Gastroesophageal sphincter (tissue), 4 donors: ENCODE results near the gene GOLGA5. TPM values are rescaled to one million over a fixed set of nuclear protein-coding genes. Genes with fewer than 3 reads are reported as not detected.

Source experiments
- ATAC-seq: fragments of 150-250 bp; one replicate; pipeline ENCODE4 v1.9.1; 2016; ENCODE audit warnings: mild to moderate bottlenecking, moderate library complexity
- H3K27ac ChIP-seq, 4 donors: fragments of 200-600 bp; sonication (generic) in 3 of 4; 1 replicate in 3 of 4; 2 replicates in 1 of 4; pipeline ENCODE4 v1.5.1; 2016 to 2019
- H3K27me3 ChIP-seq: fragments of 200-600 bp; sonication (generic); one replicate; pipeline ENCODE4 v1.5.1; 2019
- H3K36me3 ChIP-seq, 2 donors: fragments of 200-600 bp; sonication (generic); one replicate each; pipeline ENCODE4 v1.5.1; 2019; ENCODE audit warnings: control low read depth in 1 of 2
- H3K4me1 ChIP-seq, 3 donors: fragments of 200-600 bp; sonication (generic); 1 replicate in 2 of 3; 2 replicates in 1 of 3; pipeline ENCODE4 v1.5.1; 2016 to 2019; ENCODE audit warnings: control low read depth in 2 of 3
- H3K4me3 ChIP-seq, 2 donors: fragments of 200-600 bp; sonication (generic); one replicate each; pipeline ENCODE4 v1.5.1; 2019; ENCODE audit warnings: mild to moderate bottlenecking in 1 of 2, moderate library complexity in 1 of 2
- H3K9me3 ChIP-seq, 3 donors: fragments of 200-600 bp; sonication (generic); one replicate each; pipeline ENCODE4 v1.5.1; 2017 to 2019; ENCODE audit warnings: control low read depth in 2 of 3
- EP300 ChIP-seq: sonication (generic); formaldehyde crosslinking; IDR thresholded peaks from one replicate; pipeline ENCODE4 v1.6.1; 2017; ENCODE audit warnings: antibody characterized with exemption, mild to moderate bottlenecking
- POLR2A ChIP-seq, 2 donors: fragments of 450-650 bp; IDR thresholded peaks; one replicate each; pipeline ENCODE4 v1.6.1; 2017; ENCODE audit warnings: antibody characterized with exemption in 2 of 2, mild to moderate bottlenecking in 2 of 2, moderate library complexity in 1 of 2
- POLR2AphosphoS5 ChIP-seq: sonication (generic); formaldehyde crosslinking; IDR thresholded peaks from one replicate; pipeline ENCODE4 v1.6.1; 2017; ENCODE audit warnings: antibody characterized with exemption
- WGBS, 2 donors: methylation state at CpG; one replicate each; pipeline ENCODE4 v1.1.5; 2018; ENCODE audit warnings: low coverage in 1 of 2; 5-methylcytosine and 5-hydroxymethylcytosine counted together
- total RNA-seq, 4 donors: library from RNA; depleted of rRNA; stranded (reverse); fragments of >200 nt; gene quantifications; one replicate each; pipeline ENCODE4 v1.1.0, GENCODE V29; 2016
- TF ChIP-seq, protein P1 (sequence below), 4 experiments: fragments of 200-600 bp in 2 of 4; fragments of 450-650 bp in 2 of 4; sonication (generic) in 1 of 4; IDR thresholded peaks; one replicate each; pipeline ENCODE4 v1.5.1; 2017 to 2019; ENCODE audit warnings: antibody characterized with exemption in 4 of 4, mild to moderate bottlenecking in 2 of 4, moderate library complexity in 2 of 4

Gene GOLGA5
- total RNA-seq, 4 donors from 2014 or later: 27.6 to 41.7 (median 36.7) TPM

DNA sequence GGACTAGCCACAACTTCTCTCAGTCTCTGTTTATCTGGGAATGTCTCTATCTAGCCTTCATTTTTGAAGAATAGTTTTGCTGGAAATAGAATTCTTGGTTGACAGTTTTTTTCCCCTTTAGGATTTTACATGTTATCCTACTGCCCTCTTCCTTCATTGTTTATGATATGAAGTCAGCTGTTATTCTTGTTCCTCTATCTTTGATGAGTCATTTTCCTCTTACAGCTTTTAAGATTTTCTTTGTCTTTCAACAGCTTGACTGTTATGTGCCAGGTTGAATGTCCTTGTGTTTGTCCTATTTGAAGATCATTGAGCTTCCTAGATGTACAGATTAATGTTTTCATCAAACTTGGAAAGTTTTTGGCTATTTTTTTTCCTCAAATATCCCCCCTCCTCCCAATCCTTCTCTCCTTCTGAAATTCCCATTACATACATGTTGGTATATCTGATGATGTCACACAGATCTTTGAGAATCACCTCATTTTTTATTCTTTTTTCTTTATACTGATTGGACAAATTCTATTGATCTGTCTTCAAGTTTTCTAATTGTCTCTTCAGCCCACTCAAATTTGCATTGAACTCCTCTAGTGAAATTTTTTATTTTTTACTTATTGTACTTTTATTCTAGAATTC, 4.5 kb upstream of the GOLGA5 start:
- no peak overlapping the region for H3K27ac ChIP-seq

DNA sequence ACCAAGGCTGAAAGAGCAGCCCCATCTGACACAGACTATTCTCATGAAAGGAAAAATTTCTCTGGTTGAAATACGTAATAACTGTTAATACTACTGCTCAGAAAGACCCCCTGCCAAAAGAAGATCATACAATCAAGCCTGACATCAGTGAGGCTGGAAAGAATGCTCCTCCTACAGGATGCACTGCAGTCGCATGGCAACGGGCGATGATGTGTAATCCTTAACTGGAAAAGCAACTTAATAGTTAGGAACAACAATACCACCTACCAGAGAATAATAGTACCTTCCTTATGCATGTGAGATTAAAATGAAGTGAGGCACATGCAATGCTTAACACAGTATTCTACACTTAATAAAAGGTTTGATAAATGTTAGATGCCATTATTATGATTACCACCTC, 1.2 kb upstream of the GOLGA5 start:
- H3K27ac ChIP-seq: peak overlapping the region in 1 of 4 donors; percentile 87
- no peaks in the 10 kb centered on the region for H3K27me3 ChIP-seq
- peaks cover 6 to 27% (median 8%) of the 10 kb centered on the region in 3 donors for H3K4me1 ChIP-seq
- 67% methylated on average over 4 of the region's 4 CpGs for WGBS, 2 donors
- no peak for TF ChIP-seq POLR2A (IDR thresholded peaks at IDR 0.05)
- no peak for TF ChIP-seq EP300
- no peak for TF ChIP-seq POLR2AphosphoS5
- TF ChIP-seq, protein P1, sequence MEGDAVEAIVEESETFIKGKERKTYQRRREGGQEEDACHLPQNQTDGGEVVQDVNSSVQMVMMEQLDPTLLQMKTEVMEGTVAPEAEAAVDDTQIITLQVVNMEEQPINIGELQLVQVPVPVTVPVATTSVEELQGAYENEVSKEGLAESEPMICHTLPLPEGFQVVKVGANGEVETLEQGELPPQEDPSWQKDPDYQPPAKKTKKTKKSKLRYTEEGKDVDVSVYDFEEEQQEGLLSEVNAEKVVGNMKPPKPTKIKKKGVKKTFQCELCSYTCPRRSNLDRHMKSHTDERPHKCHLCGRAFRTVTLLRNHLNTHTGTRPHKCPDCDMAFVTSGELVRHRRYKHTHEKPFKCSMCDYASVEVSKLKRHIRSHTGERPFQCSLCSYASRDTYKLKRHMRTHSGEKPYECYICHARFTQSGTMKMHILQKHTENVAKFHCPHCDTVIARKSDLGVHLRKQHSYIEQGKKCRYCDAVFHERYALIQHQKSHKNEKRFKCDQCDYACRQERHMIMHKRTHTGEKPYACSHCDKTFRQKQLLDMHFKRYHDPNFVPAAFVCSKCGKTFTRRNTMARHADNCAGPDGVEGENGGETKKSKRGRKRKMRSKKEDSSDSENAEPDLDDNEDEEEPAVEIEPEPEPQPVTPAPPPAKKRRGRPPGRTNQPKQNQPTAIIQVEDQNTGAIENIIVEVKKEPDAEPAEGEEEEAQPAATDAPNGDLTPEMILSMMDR (IDR thresholded peaks at IDR 0.05): no peak
- peaks cover 0 to 7% of the 10 kb centered on the region in 2 donors for H3K36me3 ChIP-seq
- H3K9me3 ChIP-seq: peaks cover 0 to 18% (median 0%) of the 10 kb centered on the region in 3 donors
- H3K4me3 ChIP-seq: no peak overlapping the region
- no peak for ATAC-seq

More for the DNA sequence above, 4.5 kb upstream of the GOLGA5 start:
- peaks cover 0 to 8% (median 2%) of the 10 kb centered on the region in 3 donors for H3K4me1 ChIP-seq
- no peaks in the 10 kb centered on the region for H3K36me3 ChIP-seq
- no peak for TF ChIP-seq POLR2A (IDR thresholded peaks at IDR 0.05)
- TF ChIP-seq, protein P1 (IDR thresholded peaks at IDR 0.05): no peak
- peaks cover 0 to 18% (median 0%) of the 10 kb centered on the region in 3 donors for H3K9me3 ChIP-seq
- ATAC-seq: no peak
- no peak overlapping the region for H3K4me3 ChIP-seq
- H3K27me3 ChIP-seq: no peaks in the 10 kb centered on the region

DNA sequence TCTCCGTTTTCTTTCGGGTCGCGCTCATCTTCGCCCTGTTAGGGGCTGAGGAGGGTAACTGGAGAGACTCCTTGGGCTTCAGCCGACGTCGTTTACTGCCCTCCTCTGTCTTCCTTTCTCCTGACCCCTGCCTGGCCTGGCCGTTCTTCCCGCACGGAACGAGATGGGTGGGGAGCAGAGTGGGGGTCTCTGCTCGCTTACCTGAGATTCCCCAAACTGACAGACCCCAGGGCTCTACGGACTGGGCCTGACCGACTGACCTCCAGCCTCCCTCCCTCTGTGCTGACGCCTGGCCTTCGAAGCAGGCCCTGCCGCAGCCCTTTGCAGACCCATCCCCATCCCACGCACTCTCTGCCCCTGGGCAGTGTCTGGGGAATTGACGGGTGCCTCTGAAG, 439 bp downstream of the GOLGA5 start:
- 0% methylated on average over 7 of the region's 20 CpGs; no CpG with 5 or more reads in 1 of the 2 donors for WGBS, 2 donors
- peak overlapping the region; percentile 82 to 84 for H3K4me3 ChIP-seq
- peaks cover 0 to 9% (median 0%) of the 10 kb centered on the region in 3 donors for H3K9me3 ChIP-seq
- H3K27ac ChIP-seq: peak overlapping the region; percentile 86 to 90 (median 87)
- H3K36me3 ChIP-seq: peaks cover 0 to 20% of the 10 kb centered on the region in 2 donors
- TF ChIP-seq EP300 (no peak), POLR2AphosphoS5 (no peak), POLR2A (IDR thresholded peaks at IDR 0.05) (peak in 1 of 2 donors; percentile 0)
- TF ChIP-seq, protein P1 (IDR thresholded peaks at IDR 0.05): no peak
- H3K4me1 ChIP-seq: peaks cover 6 to 33% (median 8%) of the 10 kb centered on the region in 3 donors
- H3K27me3 ChIP-seq: no peaks in the 10 kb centered on the region
- ATAC-seq: no peak

DNA sequence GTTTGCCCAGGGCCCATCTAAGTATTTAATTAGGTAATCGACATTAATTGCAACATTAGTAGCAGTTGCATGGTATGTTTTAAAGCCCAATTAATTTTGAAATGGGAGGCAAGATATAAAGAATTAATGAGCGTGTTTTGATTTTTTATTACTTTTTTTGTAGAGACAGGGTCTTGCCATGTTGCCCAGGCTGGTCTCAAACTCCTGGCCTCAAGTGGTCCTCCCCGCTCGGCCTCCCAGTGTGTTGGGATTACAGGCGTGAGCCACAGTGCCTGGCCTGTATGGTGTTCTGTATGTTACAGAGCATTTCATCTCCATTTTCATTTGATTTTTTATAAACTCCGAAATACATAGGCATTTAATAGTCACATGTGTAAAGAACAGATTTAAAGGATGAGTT, 856 bp downstream of the GOLGA5 start:
- ATAC-seq: no peak
- Histone ChIP-seq H3K4me1 (peaks cover 8 to 37% (median 10%) of the 10 kb centered on the region in 3 donors), H3K27me3 (no peaks in the 10 kb centered on the region), H3K4me3 (peak overlapping the region; percentile 82 to 84), H3K9me3 (peaks cover 0 to 5% (median 0%) of the 10 kb centered on the region in 3 donors), H3K27ac (peak overlapping the region; percentile 86 to 90 (median 87)), H3K36me3 (peaks cover 0 to 22% of the 10 kb centered on the region in 2 donors)
- 51 to 68% methylated on average over 5 to 6 of the region's 6 CpGs for WGBS, 2 donors
- TF ChIP-seq, protein P1 (IDR thresholded peaks at IDR 0.05): no peak
- no peak for TF ChIP-seq EP300
- no peak for TF ChIP-seq POLR2A (IDR thresholded peaks at IDR 0.05)
- no peak for TF ChIP-seq POLR2AphosphoS5
